OCI-LY7 (cell line): ENCODE results near the gene GRIK1. TPM values are rescaled to one million over a fixed set of nuclear protein-coding genes. Genes with fewer than 3 reads are reported as not detected.

Source experiments
- BruUV-seq: library from RNA; stranded (reverse); fragments of 400-500 nt; replicated peaks from 2 replicates; lab custom pipeline; 2021; lab: Mats Ljungman, UMichigan
- CTCF ChIA-PET: fragments of 300-600 bp; sonication (Branson Sonifier 250); formaldehyde crosslinking; loops from one replicate; lab custom pipeline; 2022; ENCODE audit warnings: antibody characterized with exemption; ENCODE audit not compliant: unreplicated experiment; lab: Charles Lee
- POLR2A ChIA-PET: fragments of 300-600 bp; sonication (Branson Sonifier 250); formaldehyde crosslinking; loops from one replicate; lab custom pipeline; 2022; ENCODE audit warnings: antibody characterized with exemption; lab: Charles Lee
- DNase-seq: peaks from one replicate; pipeline ENCODE4 v3.0.0-alpha.2; 2015; ENCODE audit warnings: low spot score
- H2AFZ ChIP-seq: fragments of 200-600 bp; sonication (generic), shearing (Covaris generic); 2 replicates; pipeline ENCODE4 v1.6.1; 2014; ENCODE audit warnings: mild to moderate bottlenecking, antibody characterized with exemption, low read length, moderate library complexity
- H3K27ac ChIP-seq: fragments of 200-600 bp; sonication (generic); 2 replicates; pipeline ENCODE4 v1.5.1; 2014; ENCODE audit warnings: mixed run types, low read depth, mild to moderate bottlenecking, moderate library complexity, low read length, inconsistent platforms; ENCODE audit not compliant: poor library complexity, severe bottlenecking
- H3K36me3 ChIP-seq: fragments of 200-600 bp; sonication (generic); 2 replicates; pipeline ENCODE4 v1.6.1; 2014; ENCODE audit warnings: mild to moderate bottlenecking, antibody characterized with exemption, low read length, moderate library complexity, mixed read lengths; ENCODE audit not compliant: insufficient read depth
- H3K4me1 ChIP-seq: fragments of 200-600 bp; sonication (generic); 2 replicates; pipeline ENCODE4 v1.5.1; 2014; ENCODE audit warnings: mild to moderate bottlenecking, low read length; ENCODE audit not compliant: insufficient read depth, poor library complexity, severe bottlenecking
- H3K4me2 ChIP-seq: fragments of 200-600 bp; sonication (generic); 2 replicates; pipeline ENCODE4 v1.6.1; 2014; ENCODE audit warnings: mild to moderate bottlenecking, low read length
- H3K4me3 ChIP-seq: fragments of 200-600 bp; sonication (generic); 2 replicates; pipeline ENCODE4 v1.5.1; 2014; ENCODE audit warnings: mild to moderate bottlenecking, low read depth, low read length; ENCODE audit not compliant: poor library complexity, severe bottlenecking
- H3K79me2 ChIP-seq: fragments of 200-600 bp; sonication (generic); 2 replicates; pipeline ENCODE4 v1.6.1; 2016; ENCODE audit warnings: low read depth, mild to moderate bottlenecking, low read length, moderate library complexity, mixed read lengths; ENCODE audit not compliant: insufficient read depth
- H3K9me2 ChIP-seq: fragments of 200-600 bp; sonication (generic); 2 replicates; pipeline ENCODE4 v1.6.1; 2016; ENCODE audit warnings: mild to moderate bottlenecking, low read length, mixed read lengths; ENCODE audit not compliant: insufficient read depth
- H3K9me3 ChIP-seq: fragments of 200-600 bp; sonication (generic); 2 replicates; pipeline ENCODE4 v1.6.1; 2014; ENCODE audit warnings: mild to moderate bottlenecking, mixed run types, low read length, mixed read lengths
- H4K20me1 ChIP-seq: fragments of 200-600 bp; sonication (generic); 2 replicates; pipeline ENCODE4 v1.6.1; 2014; ENCODE audit warnings: mild to moderate bottlenecking, antibody characterized with exemption, low read length, moderate library complexity, mixed read lengths; ENCODE audit not compliant: insufficient read depth
- CTCF ChIP-seq: fragments of 200-600 bp; sonication (generic); conservative IDR thresholded peaks from 2 replicates; pipeline ENCODE4 v1.5.1; 2014; ENCODE audit warnings: mild to moderate bottlenecking, antibody characterized with exemption, low read length, moderate library complexity, mixed read lengths
- EZH2phosphoT487 ChIP-seq: fragments of 200-600 bp; sonication (generic); IDR thresholded peaks from 2 replicates; pipeline ENCODE4 v1.6.1; 2018; ENCODE audit warnings: low read depth, borderline replicate concordance, mild to moderate bottlenecking, mixed run types, antibody characterized with exemption, low read length, moderate library complexity, mixed read lengths
- intact Hi-C: fragments of 100-400 bp; cut with micrococcal nuclease; formaldehyde crosslinking; loops from one replicate; pipeline ENCODE4 v1.10.0; 2022; ENCODE audit not compliant: unreplicated experiment
- total RNA-seq, 2 experiments: library from RNA; depleted of rRNA in 1 of 2; stranded (reverse); fragments of >200 nt in 1 of 2; shearing (Covaris generic) in 1 of 2; gene quantifications; 2 replicates each; pipeline ENCODE4 v1.2.3, GENCODE V29; 2014 to 2022

Gene GRIK1
- total RNA-seq, 2 experiments from 2014 or later: 4.1 TPM; not detected in 1

DNA sequence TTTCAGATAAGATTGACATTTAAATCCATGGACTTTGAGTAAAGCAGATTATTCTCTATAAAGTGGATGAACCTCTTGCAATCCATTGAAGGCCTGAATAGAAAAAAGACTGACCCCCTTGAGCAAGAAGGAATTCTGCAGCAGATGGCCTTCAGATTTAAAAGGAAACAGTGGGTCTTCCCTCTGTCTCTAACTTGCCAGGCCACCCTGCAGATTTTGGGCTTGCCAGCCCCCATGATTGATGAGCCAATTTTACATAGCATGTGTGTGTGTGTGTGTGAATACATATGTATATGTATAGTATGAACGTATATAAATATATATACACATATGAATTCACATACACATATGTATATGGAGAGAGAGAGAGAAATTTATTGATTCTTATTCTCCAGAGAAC is 113.4 kb downstream of the GRIK1 start:
- Histone ChIP-seq H2AFZ (no peak overlapping the region), H3K4me1 (no peaks in the 10 kb centered on the region), H3K79me2 (no peaks in the 10 kb centered on the region), H3K36me3 (no peaks in the 10 kb centered on the region), H3K9me3 (no peaks in the 10 kb centered on the region), H3K9me2 (no peaks in the 10 kb centered on the region), H4K20me1 (no peaks in the 10 kb centered on the region), H3K4me3 (no peak overlapping the region), H3K27ac (no peak overlapping the region), H3K4me2 (no peak overlapping the region)
- BruUV-seq: no TSS peak
- TF ChIP-seq EZH2phosphoT487 (no peak), CTCF (no peak)
- intact Hi-C loops: no loop called here
- no peak for DNase-seq
- ChIA-PET POLR2A (no interaction called here), CTCF (no interaction called here)

DNA sequence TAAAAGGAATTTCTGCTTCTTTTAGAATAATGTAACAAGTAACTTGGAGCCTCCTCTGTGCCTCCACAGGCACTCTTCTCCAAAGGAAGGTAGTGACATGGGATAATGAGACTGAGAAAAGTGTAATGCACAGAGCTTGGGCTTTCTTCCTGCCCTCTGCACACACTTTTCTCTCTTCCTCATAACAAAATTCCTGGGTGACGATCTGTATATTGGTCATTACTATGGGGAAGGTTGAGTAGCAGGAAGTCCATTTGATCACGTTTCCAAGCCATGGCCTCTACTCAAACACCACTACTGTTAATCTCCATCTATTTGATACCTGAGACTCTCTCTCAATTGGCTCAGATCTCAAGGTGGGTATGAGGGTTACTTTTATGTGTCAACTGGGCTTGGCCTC is 113.9 kb downstream of the GRIK1 start:
- no peaks in the 10 kb centered on the region for H3K79me2 ChIP-seq
- no peaks in the 10 kb centered on the region for H3K4me1 ChIP-seq
- H3K9me2 ChIP-seq: no peaks in the 10 kb centered on the region
- TF ChIP-seq CTCF: no peak
- TF ChIP-seq EZH2phosphoT487: no peak
- no peak overlapping the region for H3K27ac ChIP-seq
- intact Hi-C loops: no loop called here
- no peaks in the 10 kb centered on the region for H4K20me1 ChIP-seq
- H3K4me2 ChIP-seq: no peak overlapping the region
- no peak overlapping the region for H3K4me3 ChIP-seq
- CTCF ChIA-PET: no interaction called here
- no peak for DNase-seq
- no peaks in the 10 kb centered on the region for H3K9me3 ChIP-seq
- BruUV-seq: no TSS peak
- POLR2A ChIA-PET: no interaction called here
- H3K36me3 ChIP-seq: no peaks in the 10 kb centered on the region
- H2AFZ ChIP-seq: no peak overlapping the region

DNA sequence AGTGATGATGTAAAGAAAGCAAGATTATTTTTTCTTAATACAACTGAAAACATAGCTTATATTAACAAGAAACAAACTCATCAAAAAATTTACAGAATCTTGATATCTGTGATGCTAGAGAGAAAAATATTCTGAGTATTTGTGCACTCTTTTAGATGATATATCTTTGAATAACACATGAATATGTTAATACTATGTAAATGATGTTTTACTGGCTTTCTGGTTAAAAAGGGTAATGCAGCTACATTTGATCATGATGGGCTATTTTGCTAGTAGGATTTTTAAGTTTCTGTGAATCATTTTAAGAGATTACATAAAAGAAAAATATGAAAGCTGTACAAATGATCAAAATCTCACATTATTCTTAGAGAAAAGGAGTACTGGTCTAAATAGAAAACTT is 114.5 kb downstream of the GRIK1 start:
- intact Hi-C loops: no loop called here
- Histone ChIP-seq H3K36me3 (no peaks in the 10 kb centered on the region), H3K79me2 (no peaks in the 10 kb centered on the region), H2AFZ (no peak overlapping the region), H4K20me1 (no peaks in the 10 kb centered on the region), H3K27ac (no peak overlapping the region), H3K4me3 (no peak overlapping the region), H3K9me3 (no peaks in the 10 kb centered on the region), H3K4me1 (no peaks in the 10 kb centered on the region), H3K4me2 (no peak overlapping the region), H3K9me2 (no peaks in the 10 kb centered on the region)
- POLR2A ChIA-PET: no interaction called here
- CTCF ChIA-PET: no interaction called here
- no peak for TF ChIP-seq EZH2phosphoT487
- TF ChIP-seq CTCF: no peak
- BruUV-seq: no TSS peak
- DNase-seq: no peak
